IPS-NIHi7 (cell line): Measurements from ENCODE around the gene TUBA4A.
"Not testable (repeated sequence)": the region's sequence is repeated elsewhere in the genome, so short reads cannot be mapped to it uniquely, and the experiment has no call there.

Experiments
- DNase-seq: peaks from one replicate; pipeline ENCODE4 v3.0.0; 2012; ENCODE audit warnings: mixed read lengths; ENCODE audit errors: extremely low spot score

Gene TUBA4A

DNA sequence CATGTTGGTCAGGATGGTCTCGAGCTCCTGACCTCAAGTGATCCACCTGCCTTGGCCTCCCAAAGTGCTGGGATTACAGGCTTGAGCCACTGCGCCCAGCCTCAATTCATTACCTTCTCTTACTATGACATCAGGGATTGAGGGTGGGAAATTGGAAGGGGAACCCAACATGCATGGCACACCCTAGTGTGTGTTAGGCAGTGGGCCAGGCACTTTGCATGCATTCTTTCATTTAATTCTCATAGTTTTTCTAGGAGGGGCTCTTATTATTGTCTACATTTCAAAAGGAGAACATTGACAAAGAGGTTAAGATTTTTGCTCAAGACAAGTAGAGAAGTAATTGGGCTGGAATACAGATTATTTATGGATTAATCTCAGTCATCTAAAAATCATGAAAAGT lies 14.6 kb upstream of the TUBA4A start:
- DNase-seq, result no peak

DNA sequence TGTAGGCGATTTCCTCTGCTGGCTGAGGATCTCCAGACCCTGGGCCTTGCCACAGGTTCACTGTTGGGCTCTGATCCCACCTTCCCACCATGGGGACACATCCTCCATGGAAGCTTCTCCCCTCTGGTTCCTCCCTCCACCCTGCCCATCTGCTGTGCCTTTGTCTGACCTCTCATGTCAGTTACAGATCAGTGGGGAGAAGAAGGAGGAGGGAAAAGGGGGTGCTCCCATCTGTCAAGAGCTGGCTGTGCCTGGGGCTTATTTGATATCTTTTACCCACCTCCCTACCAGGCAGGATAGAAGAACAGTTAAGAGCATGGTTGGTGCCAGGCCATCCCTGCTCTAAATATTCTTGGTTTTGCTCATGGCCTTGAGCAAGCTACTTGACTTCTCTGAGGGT lies 13.2 kb upstream of the TUBA4A start:
- no peak for DNase-seq

DNA sequence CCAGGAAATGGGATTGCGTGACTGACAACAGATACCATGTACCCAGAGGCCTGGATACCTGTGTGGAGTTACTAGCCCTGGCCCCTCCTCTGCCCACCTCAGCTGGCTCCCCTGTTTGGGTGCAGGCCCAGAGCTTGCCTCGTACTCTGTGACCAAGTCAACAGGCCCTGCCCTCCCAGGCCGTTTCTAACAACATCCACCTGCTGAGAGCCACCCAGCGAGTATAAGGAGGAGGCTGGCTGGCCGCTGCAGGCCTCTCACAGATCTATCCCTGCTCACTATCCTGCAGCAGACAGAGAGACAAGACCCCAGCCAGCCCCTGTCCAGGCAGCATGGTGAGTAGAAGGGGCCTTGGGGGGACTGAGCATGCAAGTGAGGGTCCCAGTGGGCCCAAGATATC lies 12.5 kb upstream of the TUBA4A start:
- DNase-seq, result no peak

DNA sequence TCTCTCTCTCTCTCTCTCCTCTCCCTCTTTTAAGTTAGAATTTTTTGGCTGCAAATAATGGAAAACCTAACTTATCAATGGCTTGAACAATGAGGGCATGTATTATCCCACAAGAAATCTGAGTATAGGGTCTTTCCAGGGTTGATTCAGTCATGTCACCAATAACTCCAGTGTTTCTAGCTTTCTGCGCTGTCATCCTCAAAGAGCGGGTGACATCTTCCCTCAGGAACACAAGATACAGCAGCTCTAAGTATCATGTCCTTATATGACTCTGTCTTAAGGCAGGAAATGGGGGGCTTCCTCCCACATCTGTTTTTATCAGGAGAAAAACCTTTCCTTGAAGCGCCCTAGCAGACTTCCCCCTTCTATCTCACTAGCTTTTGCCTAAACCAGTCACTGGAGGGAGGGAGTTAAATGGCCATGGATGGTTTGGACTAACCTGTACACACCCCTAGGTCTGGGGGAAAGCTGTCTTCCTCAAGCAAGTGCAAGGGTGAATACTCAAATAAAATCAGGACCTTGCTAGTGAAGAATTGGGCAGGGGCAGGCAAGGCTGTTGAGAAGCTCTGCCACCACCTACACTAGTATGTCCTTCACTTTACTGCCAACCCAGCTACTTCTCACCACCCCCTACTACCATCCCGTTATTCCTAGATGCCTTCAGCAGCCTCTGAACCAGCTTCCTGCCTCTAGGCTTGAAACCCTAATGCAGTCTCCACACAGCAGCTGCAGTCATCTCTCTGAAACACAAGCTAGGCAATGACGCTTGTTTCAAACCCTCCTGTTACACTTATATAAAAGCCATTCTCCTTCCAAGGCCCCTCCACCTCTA lies 7.5 kb upstream of the TUBA4A start:
- DNase-seq, result no peak

DNA sequence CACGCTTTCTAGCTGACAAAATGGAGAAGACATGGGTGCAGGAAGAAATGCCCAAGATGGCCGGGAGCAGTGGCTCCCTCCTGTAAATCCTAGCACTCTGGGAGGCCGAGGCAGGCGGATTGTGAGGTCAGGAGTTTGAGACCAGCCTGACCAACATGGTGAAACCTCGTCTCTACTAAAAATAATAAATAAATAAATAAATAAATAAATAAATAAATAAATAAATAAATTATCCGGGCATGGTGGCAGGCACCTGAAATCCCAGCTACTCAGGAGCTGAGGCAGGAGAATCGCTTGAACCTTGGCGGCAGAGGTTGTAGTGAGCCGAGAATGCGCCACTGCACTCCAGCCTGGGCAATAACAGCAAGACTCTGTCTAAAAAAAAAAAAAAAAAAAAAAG lies 5.2 kb upstream of the TUBA4A start:
- not testable (repeated sequence) for DNase-seq

DNA sequence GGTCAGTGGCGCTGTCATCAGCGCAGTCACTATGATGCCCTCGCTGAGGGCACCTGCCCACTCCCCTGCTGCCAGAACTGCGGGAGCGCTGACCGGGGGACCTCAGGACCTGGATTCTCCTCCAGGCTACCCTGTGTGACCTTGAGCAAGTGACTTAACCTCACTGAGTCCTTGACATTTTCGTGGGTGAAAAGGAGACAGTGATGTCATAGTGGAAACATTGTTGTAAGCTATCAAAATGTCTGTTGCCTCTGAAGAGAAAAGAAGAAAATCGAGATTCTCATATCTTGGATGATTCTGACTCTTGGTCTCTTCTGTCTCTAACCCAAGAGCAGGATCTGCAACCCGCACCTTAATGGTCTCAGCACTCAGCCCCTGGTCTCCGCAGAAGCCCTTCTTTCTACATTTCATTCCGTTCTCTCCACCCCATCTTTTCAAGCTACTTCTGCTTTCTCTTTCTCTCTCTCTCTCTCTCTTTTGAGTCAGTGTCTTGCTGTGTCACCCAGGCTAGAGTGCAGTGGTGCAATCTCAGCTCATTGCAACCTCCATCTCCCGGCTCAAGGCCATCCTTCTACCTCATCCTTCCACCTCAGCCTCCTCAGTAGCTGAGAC lies 978 bp upstream of the TUBA4A start:
- DNase-seq, result no peak

DNA sequence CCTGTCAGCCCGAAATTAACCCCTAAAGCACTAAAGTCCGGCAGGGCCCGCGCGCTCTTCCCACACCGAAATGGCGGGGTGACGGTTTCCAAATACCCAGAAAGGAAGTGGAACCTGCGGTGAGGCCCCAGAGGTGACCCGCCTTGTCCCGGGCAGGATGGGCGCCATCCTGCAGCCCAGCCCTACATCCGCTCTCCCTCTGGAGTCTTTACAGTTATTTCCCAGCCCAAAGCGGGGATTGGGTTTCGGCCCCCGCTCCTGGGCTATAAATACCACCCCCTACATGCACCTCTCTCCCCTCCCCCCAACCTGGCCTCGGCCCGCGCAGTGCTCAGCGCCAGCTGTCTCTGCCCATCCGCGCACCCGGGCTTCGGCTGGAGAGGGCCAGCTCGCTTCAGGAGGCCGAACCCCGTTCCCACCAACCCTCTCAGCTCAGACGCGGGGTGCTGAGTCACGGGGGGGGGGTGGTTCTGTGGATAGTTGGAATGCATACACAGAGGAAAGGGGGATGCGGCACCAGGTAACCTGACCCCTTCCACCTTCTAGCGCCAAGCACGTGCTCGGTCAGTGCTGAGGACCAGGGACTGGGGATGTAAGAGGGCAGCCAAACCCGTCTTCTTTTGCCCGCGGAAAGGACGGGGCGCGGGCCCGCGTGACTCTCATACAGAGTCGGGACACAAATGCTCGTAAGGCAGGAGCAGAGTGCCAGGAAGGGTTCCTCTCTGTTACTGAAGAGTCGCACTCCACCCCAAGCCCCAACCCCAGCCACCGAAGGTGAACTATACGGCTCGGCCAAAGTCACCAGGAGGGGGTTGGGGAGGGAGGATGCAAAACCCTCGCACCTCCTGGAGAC lies 592 bp downstream of the TUBA4A start, which contains the start of gene TUBA4B:
Gene TUBA4B, plus strand, starts transcription at position 344 of the 853 bp plus-strand sequence. Its CDS starts 165 bp downstream, at position 509.
- DNase-seq, result peak; percentile 41

DNA sequence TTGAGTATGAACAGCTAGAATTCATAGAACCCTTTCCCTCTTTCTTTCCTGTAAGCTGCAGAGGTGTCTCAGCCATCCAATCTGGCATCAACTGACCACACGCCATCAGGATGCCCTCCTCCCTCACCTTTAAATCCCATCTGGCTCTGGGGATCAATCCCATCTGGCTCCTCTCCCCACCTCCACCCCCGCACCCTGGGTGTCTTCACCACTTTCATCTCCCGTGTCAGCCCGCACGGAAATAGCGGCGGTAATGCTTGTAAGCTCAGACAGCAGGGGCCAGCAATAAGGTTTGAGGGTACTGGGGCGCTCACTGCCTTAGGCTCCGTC lies 1.2 kb downstream of the TUBA4A start:
- DNase-seq, result no peak

DNA sequence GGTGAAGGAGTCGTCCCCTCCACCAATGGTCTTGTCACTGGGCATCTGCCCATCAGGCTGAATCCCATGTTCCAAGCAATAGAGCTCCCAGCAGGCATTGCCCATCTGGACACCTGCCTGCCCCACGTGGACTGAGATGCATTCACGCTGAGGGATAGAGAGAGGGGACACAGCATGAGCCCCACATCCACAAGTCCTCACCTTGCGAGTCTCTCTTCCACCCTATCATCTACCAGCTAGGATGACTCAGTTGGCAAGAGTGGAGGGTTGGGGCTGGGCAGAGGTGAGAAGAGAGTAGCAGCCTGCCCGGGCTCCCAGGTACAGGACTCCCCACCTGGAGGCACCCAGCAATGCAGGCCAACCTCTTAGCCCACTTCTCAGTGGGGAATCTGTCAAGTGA lies 1.6 kb downstream of the TUBA4A start:
- DNase-seq, result no peak

DNA sequence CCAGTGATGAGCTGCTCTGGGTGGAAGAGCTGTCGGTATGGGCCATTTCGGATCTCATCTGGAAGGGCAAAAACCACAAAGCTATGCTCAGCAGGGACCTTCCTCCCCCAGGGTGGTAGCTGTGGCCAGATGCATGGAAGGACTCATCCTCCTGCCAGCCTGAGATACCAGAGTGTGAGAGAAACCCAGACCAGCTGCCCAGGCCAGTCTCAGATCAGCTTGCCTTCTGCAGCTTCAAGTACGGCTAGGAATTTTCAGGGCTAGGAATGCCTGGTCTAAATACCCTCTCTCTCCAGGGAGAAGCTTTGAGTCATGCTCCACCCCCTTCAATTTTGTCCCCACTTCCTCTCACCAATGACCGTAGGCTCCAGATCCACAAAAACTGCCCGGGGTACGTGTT lies 2.1 kb downstream of the TUBA4A start:
- DNase-seq, result no peak

DNA sequence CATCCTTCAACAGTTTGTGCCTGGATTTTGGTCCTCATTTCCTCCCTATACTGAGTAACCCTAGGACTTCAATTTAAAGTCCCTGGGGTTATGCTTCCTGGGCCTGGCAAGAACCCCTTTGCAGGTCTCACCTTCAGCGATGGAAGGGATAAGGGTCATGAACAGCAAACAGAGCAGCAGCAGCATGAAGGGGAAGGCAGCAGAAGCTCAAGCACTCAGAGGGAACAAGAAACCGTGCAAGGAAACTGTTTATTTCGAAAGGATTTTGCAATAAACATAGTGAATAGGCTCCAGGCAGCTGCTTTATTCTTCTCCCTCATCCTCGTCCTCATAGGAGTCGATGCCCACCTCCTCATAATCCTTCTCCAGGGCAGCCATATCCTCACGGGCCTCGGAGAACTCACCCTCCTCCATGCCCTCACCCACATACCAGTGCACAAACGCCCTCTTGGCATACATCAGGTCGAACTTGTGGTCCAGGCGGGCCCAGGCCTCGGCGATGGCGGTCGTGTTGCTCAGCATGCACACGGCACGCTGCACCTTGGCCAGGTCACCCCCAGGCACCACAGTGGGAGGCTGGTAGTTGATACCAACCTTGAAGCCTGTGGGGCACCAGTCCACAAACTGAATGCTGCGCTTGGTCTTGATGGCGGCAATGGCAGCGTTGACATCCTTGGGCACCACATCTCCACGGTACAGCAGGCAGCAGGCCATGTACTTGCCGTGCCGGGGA lies 3.5 kb downstream of the TUBA4A start:
- no peak for DNase-seq

DNA sequence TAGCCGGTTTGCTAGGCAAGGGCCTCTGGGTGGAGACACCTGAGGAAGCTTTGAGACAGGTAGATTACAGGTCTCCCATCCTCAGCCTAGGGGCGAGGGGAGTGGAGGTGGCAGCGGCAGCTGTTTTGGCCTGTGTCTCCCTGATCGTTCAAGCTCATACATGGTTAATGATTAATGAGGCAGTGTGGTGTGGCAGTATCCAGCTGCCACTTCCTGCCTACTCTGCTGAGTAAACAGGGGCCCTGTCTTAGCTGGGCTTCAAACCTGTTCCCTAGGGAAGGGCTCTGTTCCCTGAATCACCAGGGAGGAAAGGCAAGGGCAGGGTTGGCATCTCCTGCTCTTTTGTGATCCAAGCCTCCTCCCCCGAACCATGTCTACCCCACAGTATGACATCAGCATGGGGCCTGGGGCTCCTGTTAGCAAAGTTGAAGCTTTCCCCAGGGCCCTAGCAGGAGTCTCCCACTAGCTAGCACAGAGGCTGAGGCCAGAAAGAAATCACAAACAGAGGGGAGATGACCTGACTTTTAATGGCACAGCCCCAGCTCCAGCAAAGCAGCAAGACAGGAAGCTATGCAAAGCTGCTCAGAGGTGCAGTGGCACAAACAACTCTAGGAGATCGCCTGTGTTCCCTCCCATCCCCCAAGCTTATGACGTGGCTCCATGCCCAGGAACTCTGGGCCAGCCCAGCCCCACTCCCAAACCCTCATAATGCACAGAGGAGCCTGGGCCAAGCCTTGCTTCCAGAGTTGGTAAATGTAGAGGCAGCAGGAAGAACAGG lies 4.3 kb downstream of the TUBA4A start:
- DNase-seq, result no peak

DNA sequence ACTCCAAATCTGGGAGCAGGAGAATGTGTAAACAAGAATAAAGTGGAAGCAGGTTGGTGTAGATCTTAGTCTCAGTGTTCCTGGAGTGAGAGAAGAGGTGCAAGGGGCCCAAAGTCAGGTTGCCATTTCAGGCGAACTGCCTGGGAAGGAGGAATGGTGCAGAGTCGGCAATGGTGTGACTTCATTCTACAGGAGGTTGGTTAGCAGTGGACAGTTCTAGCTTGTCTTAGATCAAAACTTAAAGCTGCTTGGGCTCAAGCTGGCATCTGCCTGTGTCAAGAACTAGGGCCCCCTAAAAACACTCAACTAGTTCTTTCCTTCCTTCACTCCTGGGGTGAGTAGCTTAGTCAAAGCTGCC lies 4.9 kb downstream of the TUBA4A start:
- no peak for DNase-seq

DNA sequence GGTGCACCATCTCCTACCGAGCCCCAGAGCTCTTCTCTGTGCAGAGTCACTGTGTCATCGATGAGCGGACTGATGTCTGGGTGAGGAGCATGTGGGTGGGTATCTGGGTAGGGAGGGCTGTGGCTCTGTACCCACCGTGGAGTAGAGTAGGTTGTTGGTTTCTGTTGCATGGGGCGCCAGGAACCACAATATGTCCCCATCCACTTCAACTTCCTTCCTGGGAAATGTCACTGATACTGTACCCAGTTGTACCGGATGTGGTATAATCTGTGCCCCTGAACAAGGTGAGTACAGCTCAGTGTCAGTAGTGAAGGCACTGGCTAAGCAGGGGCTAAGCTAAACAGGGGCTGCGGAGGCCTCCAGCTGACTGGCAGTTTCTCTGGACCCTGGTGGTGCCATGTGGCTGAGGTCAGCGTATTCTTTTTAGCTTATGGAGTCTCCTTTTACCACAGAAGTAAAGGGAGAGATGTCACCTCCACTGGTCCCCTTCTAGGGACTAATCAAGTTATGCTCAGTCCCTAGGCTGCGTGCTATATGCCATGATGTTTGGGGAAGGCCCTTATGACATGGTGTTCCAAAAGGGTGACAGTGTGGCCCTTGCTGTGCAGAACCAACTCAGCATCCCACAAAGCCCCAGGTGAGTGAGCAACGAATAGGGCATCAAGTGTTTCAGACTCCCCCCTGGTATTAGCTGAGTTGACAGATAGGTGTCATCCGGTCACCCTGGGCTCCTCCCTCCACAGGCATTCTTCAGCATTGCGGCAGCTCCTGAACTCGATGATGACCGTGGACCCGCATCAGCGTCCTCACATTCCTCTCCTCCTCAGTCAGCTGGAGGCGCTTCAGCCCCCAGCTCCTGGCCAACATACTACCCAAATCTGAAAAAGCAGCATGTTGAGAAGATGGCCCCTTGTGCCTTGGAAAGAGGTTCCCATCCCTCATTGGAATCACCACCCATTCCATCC lies 5.8 kb downstream of the TUBA4A start:
- no peak for DNase-seq

DNA sequence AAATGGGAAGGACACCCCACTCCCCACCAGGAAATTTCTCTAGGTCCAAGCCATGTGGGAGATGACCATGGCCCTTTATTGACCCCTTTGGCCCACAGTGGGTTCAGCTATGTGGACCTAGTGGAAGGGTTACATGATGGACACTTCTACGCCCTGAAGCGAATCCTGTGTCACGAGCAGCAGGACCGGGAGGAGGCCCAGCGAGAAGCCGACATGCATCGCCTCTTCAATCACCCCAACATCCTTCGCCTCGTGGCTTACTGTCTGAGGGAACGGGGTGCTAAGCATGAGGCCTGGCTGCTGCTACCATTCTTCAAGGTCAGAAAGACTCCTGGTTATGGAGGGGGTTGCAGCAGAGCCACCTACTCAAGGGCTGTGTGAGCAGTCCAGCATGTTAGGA lies 7.2 kb downstream of the TUBA4A start:
- no peak for DNase-seq

DNA sequence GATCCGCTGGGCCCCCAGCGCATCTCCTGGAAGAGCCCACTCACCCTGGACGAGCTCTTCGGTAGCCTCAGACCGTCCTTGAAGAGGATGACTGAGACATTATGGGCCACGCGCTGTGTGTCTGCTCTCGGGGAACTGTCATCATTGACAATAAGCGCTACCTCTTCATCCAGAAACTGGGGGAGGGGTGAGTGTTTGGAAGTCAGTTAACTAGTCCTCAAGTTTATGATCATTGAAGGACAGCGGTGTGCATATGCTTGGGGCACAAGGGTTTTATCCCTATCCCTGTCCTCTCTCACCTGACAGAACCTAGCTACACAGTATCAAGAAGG lies 7.9 kb downstream of the TUBA4A start:
- no peak for DNase-seq

DNA sequence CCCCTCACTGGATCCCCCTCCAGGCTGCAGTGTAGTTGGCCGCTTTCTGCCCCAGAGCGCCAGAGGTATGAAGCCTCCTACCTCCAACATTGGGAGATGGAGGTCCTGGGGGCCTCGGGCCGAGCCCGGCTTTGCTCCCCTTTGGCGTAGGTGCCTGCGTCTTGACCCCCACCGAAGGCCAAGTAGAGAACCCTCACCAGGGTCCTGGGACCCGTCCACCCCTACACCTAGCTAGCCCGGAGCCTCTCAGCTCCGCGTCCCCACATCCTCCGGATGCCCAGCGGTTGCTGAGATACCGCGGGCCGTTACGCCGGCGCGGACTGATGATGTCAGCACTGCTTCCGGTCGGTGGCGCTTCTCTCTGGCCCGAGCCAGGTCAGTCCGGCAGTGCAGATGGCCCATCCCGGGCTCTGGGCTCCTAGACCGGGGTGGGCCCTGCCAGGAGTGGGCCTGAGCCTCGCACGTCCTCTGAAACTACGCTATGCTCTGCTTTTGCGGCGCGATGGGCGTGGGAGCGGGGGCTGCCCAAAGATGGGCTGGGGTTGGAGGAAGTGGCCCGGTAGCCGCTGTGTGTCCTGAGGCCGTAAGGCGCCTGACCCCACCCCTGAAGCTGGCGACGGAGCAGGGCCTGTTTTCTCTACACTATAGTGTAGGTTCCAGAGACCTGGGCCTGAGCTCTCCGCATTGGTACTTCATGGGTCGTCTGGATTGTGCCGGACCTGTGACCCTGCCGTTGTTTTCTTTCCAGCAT lies 8.4 kb downstream of the TUBA4A start, which contains the start of the genes GLB1L and STK16:
Gene GLB1L, minus strand, starts transcription at position 297 of the 751 bp plus-strand sequence. CDS start 1,871 bp downstream, outside the sequence.
Gene STK16, plus strand, starts transcription at position 332 of the 751 bp plus-strand sequence. CDS start 521 bp downstream, outside the sequence.
- DNase-seq, result peak; percentile 96

DNA sequence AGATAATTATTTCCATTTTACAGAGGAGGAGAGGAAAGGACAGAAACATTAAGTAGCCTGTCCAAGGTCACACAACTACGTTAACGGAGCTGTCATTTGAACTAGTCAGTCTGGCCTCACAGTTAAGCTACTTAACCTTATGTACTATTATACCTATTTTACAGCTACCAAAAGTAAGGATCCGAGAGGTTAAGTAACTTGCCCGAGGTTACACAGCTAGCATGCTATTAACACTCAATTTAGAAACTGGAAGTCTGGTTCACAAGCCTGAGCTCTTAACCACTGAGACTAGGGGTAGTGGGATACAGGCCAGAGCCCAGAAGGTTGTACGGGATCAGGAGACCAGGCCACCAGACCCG lies 8.9 kb downstream of the TUBA4A start:
- no peak for DNase-seq

DNA sequence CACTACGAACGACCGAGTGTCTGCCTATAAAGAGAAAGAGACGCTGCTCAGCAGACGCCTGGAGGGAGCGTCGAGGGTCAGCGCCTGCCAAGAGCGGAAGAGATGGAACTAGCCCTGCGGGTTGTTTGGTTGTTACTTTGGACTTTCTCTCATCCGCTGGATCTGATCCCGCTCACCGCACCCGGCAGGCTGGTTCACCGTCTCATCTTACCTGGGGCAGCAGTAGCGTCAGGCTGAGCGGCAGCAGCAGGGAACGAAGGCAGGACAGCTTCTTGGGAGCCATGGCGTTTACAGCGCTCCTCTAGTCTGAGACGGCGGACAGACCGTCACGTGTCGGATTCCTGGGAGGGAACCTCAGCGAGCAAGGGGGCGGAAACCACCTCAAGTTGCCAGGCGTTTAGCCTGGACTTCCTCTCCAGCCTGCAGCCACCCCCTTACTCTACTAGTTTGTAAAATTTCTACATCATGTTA lies 10.4 kb downstream of the TUBA4A start:
- no peak for DNase-seq
